Hepatocyte (in vitro differentiated cells): ENCODE results near the gene TMEM98.

Experiments
- EZH2phosphoT487 ChIP-seq: fragments of 200-600 bp; sonication (generic); IDR thresholded peaks from one replicate; pipeline ENCODE4 v1.6.1; 2018; ENCODE audit warnings: antibody characterized with exemption, mild to moderate bottlenecking, low read depth, moderate library complexity; ENCODE audit not compliant: unreplicated experiment, severe bottlenecking
- TF ChIP-seq, protein P1 (sequence below): fragments of 200-600 bp; sonication (generic); IDR thresholded peaks from 2 replicates; pipeline ENCODE4 v1.5.1; 2016; ENCODE audit warnings: antibody characterized with exemption, mild to moderate bottlenecking; ENCODE audit not compliant: poor library complexity

DNA sequence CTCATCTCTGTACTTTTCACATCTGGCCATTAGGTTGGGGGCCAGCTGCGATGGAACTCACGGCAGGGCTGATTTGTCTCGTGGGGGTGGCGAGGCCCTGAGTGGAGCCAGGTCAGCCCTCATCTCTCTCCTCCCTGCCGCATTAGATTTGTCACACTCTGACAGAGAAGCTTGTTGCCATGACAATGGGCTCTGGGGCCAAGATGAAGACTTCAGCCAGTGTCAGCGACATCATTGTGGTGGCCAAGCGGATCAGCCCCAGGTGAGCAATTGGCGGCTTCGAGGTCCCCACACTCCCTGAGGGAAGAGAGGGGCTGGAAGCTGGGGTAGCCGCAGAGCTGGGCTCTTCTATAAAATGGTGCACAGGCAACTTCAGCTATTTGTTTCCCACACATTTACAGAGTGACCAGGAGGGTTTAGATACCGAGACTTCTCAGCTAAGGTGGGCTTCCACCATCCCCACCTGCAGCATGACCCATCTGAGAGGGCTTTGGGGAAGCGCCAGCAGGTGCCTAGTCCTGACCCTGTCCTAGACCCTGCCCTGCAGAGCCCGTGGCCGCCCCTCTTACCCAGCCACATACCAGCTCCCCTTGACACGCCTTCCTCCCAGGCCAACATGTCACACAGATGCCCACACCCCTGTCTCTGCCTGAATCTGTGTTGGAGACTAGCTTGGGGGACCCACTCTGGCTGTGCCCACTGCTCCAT, 8.4 kb downstream of the TMEM98 start:
- TF ChIP-seq, protein P1, sequence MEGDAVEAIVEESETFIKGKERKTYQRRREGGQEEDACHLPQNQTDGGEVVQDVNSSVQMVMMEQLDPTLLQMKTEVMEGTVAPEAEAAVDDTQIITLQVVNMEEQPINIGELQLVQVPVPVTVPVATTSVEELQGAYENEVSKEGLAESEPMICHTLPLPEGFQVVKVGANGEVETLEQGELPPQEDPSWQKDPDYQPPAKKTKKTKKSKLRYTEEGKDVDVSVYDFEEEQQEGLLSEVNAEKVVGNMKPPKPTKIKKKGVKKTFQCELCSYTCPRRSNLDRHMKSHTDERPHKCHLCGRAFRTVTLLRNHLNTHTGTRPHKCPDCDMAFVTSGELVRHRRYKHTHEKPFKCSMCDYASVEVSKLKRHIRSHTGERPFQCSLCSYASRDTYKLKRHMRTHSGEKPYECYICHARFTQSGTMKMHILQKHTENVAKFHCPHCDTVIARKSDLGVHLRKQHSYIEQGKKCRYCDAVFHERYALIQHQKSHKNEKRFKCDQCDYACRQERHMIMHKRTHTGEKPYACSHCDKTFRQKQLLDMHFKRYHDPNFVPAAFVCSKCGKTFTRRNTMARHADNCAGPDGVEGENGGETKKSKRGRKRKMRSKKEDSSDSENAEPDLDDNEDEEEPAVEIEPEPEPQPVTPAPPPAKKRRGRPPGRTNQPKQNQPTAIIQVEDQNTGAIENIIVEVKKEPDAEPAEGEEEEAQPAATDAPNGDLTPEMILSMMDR = no peak
- no peak for TF ChIP-seq EZH2phosphoT487
